Measurements from ENCODE around the gene EBF4.
"Not testable (repeated sequence)": the region's sequence is repeated elsewhere in the genome, so short reads cannot be mapped to it uniquely, and the experiment has no call there.

Gene EBF4

DNA sequence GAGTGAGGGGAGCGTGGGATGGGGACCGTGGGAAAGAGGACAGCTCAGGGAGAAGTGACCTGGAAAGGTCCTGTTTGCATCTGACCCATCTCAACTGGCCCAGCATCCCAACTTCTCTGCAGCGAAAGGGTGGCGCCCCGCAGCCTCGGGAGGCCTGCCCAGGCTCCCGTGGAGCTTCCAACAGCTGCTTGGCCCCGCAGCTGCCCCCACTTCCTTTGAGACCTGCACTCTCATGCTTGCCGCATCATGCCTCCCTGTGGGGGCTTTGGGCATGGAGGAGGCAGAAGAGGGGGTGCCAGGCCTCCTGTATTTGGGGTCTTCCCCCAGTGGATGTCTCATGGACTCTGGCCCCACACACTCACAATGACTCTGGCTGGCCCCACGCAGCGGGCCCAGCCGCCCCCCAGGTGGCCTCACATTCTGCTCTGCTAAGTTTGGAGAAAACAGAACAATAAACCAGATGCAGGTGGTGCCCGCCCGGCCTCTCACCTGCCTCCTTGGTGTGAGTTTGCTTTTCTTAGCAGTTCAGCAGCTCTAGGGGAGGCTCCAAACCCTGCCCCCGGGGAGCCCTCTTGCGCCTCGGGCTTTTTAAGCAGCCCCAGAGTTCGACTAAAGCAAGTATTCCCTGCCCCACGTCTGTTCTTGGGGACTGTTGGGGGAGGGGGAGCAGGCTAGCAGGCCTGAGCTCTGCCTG lies 67.2 kb downstream of the EBF4 start:
- DNase-seq, result no peak

DNA sequence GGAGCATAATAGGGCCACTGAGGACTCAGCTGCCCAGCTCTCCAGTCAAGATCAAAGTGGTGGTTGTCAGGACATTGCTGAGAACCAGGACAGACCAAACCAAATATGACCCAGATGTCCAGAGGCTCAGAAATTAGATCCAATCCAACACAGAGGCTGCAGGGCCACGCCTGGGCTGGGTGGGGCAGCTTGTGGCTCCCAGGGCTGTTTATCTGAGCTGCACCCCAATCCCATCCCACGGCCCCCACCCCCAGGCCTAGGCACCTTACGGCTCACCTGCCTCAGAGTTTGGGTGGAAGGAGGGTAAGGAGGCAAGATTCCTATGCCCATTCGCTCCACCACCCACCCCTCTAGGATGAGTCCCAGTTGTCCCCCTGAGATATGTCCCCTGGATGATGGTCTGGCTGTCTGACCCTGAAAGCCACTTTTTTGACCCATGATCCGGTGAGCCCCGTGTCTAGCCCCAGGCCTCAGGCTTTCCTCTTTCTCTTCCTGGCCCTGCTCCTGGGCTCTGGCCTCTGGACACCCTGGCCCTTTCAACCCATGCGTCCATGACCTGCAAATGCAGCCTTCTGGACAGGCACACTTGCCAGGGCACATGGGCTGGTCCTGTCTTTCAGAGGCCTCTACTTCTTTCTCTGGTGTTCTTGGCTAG lies 67.8 kb downstream of the EBF4 start:
- DNase-seq, result no peak

DNA sequence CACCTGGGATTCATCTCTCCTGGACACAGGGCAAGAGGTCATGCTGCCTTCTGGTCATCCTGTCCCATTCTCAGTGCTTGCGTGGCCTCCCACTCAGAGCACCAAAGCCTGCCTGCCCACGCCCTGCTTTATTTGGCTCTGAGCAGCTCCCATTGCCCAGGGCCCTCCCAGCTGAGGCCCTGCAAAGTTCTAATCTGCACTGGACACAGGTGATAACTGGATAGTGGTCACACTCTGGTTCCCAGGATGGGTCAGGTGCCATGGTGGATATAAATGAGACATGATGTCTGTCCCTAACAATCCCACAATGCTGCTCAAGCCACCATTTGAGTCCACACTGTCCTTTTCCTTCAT lies 68.3 kb downstream of the EBF4 start:
- DNase-seq, result no peak

DNA sequence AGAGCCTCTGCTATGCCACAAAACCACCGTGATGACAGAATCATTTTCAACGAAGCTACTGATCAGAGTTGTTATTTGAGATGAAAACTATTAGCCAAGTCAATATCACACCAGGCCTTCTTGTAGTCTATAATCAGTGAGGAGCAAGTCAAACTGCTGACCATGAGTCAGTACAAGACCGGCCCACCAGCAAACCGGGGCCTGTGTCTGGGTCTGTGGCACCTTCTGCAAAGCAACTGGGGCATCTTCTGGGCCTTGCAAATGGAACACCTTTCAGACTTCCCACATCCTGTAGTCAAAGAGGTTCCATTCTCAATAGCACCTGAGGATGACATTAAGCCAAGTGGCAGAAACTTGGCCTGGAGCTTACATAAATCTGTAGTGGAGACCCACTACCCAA lies 69.3 kb downstream of the EBF4 start:
- no peak for DNase-seq

DNA sequence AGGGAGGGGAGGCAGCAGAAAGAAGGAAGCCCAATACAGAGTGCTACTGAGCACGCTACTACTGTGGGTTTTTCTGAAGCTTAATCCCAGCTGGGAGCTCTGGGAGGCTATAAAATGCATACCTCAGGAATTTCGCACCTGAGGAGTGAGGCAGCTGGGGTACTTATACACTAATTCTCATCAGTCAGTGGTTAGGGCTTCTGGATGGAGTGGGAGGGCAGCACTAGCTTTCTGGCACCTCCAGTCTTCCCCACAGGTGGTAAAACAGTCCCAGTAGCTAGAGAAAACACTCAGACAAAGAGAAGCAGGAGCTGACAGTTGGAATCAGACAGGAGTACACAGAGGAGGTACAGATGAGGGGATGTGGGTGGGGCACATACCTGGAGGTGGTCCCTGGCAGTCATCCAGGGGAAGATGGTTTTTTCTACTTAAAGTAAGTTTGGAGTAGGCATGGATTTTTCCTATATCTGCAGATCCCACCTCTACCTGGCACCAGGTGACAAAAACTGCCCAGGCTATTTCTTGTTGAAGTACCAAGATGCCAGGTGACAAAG lies 70.1 kb downstream of the EBF4 start:
- DNase-seq, result no peak

DNA sequence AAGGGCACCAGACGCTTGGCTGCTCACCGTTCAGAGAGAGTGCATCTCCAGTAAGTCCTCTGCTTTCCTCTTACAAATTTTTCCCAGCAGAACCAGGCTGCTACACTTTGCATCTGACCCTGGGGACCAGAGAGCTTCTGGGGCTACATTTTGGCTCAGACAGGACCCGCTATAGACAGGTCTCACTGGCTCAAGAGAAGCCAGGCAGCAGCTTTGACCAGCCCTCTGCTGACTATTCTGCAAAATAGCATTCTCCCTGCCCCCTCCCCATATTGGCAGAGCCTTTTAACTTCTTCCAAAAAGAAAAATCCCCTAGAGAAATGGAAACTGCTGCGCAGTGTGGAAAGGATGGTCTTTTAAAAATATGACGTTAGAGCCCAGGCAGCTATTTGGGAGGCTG lies 70.6 kb downstream of the EBF4 start:
- no peak for DNase-seq

DNA sequence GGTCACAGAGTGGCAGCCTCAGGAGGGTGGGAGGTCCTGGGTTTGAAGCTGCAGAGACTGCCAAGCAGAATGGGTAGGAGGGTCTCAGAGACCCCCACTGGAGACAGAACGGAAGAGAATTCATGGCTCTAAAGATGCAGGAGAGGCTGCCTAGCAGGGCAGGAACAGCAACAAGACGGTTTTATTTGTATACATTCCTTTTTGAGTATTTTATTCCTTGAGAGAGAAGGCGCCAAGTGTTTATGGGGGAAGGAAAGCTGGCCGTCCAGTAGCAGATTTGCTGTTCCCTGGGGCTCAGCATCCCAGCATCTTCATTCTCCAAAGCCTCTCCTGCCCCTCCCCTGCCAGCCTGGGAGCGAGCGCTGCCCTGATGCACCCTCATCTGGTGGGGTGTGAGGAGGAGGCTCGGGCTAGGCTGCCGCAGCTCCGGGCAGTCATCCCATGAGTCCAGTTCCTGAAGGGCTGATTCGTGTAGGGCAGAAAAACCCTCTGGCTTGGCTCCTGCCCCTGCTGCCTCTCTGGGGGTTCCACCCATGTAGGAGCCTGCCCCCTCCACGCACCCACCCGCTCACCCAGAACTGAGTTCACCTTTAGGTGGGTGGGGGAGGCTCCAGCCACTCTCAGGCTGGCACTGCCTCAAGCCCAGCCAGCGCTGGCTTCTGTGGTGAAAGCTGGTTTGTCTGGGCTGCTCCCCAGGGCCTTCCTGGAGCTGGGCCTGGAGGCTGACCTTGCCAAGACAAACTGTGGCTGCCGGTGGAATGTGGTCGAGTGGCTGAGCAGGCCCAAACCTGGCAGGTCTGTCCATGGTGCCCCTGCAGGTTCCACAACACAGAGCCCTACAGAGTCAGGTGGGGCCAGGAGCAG lies 75.4 kb downstream of the EBF4 start:
- no peak for DNase-seq

DNA sequence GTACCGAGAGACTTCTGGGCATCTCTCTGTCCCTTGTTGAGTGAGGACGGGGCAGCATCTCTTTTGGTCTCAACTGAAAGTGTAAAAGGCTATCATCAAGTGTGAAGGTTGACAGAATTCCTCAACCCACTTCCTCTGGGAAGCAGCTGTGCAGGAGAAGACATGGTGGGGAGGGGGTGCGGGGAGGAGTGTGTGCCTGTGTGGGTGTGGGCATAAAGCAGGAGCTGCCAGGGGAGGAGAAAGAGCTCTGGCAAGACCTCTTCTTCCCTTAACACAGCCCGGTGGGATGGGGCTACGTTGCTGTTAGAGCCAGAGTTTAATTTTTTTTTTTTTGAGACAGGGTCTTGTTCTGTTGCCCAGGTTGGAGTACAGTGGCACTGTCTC lies 76.0 kb downstream of the EBF4 start:
- DNase-seq, result no peak

DNA sequence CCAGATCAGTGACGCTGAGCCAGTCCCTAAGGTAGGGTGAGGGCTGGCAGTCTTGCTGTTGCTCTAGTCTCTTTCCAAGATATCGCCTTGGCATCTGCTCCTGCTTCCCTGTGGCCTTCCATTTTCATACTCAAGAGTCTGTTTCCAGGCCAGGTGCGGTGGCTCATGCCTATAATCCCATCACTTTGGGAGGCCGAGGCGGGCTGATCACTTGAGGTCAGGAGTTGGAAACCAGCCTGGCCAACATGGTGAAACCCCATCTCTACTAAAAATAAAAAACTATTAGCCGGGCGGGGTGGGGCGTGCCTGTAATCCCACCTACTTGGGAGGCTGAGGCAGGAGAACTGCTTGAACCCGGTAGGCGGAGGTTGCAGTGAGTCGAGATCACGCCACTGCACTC lies 77.5 kb downstream of the EBF4 start:
- not testable (repeated sequence) for DNase-seq

DNA sequence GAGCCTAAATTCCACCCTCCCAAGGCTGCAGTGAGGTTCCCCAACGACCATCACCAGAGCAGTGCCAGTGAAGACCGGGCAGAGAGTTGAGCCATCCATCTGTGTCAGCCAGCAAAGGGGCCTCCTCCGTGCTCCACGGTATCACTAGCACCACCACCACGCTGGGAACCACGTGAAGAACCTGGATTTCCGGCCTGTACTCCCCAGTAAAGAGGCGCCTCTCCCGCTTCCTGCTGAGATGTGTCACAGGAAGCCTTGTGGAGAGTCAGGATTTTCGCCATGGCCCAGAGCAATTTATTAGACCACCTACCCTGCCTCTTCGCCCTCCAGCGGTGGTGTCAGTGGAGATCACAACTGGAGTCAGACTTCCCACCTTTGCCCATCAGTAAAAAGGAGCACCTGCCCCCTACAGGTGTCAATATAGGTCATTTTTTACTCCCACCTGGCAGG lies 79.1 kb downstream of the EBF4 start:
- DNase-seq, result no peak

DNA sequence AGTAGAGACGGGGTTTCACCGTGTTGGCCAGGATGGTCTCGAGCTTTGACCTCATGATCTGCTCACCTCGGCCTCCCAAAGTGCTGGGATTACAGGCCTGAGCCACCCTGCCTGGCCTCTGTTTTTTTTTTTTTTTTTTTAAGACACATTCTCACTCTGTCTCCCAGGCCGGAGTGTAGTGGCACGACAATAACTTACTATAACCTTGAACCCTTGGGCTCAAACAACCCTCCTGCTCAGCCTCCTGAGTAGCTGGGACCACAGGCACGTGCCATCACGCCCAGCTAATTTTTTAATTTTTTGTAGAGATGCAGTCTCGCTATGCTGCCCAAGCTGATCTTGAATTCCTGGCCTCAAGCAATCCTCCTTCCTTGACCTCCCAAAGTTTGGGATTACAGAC lies 81.2 kb downstream of the EBF4 start:
- DNase-seq, result no peak

DNA sequence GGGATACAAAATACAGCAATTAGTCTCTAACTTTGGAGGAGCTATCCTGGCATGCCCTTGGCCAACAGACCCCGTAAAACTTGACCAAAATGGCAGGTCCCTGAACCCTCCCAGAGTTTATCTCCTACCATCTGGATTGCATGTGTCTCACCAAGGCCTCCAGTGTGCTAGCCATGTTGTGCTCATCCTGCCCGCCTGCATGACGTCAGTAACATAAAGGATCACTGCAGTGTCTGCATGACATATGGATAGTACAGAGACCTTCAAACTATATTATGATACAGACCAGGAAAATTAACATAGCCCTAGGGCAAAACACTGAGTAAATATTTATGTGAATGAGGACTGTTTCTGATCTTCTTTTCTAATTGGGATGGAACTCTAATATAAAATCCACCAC lies 82.6 kb downstream of the EBF4 start:
- DNase-seq, result no peak

DNA sequence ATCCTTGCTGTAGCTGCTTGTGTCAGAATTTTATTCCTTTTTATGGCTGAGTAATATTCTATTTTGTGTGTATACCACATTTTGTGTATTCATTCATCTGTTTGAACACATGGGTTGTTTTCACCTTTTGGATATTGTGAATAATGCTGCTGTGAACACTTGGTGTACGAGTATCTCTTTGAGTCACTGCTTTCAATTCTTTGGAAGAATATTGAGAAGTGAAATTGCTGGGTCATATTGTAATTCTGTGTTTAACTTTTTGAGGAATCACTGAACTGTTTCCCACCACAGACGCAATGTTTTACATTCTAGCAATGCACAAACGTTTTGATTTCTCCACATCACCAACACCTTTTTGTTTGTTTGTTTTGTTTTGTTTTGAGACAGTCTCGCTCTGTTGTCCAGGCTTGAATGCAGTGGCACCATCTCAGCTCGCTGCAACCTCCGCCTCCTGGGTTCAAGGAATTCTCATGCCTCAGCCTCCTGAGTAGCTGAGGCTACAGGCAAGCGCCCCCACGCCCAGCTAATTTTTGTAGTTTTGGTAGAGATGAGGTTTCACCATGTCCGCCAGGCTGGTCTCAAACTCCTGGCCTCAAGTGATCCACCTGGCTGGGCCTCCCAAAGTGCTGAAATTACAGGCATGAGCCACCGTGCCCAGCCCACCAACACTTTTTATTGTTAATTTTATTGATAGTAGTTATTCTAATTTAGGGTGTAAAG lies 86.2 kb downstream of the EBF4 start:
- no peak for DNase-seq

DNA sequence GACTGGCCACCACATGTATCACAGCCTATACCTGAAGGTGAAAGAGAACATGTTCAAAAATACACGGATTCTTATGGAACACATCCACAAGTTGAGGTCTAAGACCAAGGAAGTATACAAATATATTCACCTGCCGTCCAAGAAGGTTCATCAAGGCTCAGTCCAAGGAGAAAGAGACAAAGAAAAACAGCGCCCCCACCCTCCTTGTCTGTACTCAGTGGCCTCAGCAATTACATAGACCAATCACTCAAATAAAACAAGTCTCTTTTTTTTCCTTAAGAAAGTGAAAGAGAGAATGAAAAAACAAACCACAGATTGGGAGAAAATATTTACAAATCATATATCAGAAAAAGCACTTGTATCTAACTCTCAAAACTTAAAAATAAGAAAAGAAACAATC lies 88.4 kb downstream of the EBF4 start:
- DNase-seq, result no peak

DNA sequence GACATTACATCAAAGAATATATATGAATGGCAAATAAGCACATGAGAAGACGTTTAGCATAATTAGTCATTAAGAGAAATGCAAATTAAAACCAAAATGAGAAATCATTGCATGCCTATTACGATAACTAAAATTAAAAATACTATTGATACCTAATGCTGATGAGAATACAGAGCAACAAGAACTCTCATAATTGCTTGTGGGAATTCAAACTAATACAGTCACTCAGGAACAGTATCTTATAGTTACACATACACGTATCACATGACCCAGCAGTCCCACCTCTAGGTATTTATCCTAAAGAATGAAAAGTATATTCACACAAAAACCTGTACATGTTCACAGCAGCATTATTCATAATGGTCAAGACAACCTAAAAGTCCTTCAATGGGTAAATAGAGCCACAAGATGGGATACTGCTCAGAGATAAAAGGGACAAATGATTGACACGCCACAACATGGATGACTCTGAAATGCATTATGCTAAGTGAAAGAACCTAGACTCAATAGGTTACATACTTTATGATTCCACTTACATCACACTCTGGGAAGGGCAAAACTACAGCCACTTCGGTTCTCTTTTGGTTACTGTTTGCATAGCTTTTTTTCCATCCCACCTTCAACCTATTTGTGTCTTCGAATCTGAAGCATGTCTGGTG lies 91.5 kb downstream of the EBF4 start:
- no peak for DNase-seq

DNA sequence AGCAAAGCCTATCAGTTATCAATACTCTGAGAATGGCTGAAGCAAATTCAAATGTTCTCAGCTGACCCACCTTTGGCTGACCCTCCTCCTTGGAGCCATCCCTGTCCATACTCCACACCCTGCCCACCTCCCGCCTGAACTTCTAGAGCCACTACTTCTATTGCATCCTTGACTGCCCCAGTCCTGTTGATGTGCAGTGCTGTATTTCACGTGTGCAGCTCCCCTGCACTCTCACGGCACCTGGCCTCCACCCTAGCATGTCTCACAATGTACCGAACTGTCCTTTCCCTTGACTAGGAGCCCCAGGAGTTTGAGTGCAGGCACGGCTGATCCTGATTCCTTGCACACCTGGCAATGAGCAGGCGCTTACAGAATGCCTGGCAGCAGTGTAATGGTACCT lies 100.9 kb downstream of the EBF4 start:
- no peak for DNase-seq

DNA sequence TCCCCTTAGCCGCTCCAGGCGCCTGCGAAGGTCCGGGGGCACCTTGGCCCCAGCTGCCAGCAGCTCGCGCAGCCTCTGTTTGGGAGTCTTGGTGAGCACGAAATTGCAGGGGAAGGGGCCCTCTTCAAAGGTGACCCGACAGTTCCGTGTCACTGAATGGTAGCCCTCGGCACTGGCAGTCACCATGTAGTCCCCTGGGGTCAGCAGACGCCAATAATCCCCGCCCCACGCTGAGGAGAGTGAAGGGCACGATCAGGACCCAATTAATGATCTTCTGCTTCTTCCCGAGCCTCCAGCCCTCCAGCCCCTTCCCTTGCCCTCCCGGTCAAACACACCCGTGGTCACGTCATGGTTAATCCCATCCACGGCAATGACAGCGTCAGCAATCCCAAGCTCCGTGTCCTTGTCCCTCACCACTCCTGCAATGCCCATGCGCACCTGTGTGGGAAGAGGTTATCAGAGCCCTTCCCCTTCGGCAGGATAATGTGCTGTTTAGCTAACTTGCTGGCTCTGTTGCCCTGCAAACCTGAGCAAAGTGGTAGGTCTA lies 101.7 kb downstream of the EBF4 start:
- no peak for DNase-seq

DNA sequence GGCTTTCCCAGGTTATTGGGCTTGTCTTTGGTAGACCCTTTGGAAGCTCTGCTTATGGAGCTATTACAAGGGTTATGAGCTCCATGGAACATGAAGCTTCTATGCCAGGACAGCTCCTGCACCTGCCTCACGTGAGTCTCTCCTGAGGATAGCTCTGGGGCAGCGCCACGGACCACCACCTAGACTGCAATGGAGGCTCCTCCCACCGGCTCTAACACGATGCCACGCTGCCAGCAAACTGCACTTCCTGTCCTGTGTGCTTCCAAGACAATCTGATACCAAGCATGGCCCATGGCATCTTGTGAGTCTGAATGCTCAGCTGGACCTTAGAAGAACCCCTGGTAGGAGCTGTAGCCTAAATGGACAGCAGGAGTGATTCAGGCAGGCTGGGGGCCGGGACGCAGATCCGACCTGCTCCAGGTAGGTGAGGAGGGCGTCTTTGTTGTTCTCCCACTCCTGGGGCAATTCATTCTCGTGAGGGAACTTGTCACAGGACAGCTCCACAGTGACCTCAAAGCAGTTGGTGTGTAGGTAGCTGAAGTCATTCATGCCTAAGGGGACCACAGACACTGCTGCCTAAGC lies 102.4 kb downstream of the EBF4 start:
- no peak for DNase-seq

DNA sequence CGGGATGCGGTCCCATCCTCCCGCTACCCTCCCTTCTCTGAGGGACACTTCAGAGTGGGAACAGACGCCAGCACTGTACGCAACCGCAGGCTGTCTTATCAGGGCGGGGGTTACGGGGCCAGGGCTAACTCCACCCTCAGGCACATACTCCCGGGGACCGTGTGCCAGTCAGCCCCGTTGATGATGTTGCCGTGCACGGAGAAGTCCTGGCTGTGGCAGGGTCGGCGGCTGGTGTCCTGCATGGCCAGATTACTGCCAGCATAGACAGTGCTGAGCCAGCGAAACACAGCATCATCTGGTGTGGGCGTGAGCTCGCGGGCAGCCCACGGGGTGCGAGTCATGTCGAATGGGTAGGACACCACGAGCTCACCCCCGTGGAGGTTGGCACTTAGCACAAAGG lies 102.9 kb downstream of the EBF4 start:
- no peak for DNase-seq

DNA sequence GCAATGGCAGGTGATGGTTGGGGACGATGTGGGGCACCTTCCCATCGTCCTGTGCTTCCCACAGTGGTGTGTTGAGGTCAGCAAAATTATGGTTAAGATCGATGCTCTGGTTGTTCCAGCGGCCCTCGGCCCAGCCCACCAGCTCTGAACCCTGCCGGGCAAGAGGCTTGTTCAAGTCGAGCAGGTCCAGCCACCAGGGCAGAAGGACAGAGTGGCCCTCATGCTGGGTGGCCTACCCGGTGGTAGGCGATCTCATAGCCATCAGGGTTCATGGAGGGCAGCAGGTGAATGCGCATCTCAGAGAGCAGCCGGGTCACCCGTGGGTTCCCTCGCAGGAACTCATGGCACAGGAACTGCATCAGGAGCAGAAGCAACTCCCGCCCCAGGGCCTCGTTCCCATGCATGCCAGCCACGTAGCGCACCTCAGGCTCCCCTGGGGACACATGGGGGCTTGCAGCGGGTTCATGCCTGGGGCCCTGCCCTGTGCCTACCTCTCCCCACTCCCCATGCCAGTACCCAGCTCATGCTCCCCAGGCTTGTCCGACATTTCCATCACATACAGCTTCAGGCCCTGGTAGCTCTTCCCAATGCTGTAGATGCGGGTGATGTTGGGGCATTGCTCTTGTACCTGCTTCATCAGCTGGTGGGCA lies 103.6 kb downstream of the EBF4 start:
- no peak for DNase-seq

Measured in HCEC 1CT (cell line).